Lower leg skin (tissue), 4 donors: ENCODE measurements around the gene METTL22. TPM values are rescaled to one million over a fixed set of nuclear protein-coding genes. Genes with fewer than 3 reads are reported as not detected.

Source experiments
- DNase-seq, 2 donors: peaks; one replicate each; pipeline ENCODE4 v3.0.0-alpha.2; 2019; ENCODE audit warnings: low spot score in 2 of 2
- H3K4me3 ChIP-seq: fragments of 200-600 bp; sonication (generic); 2 replicates; pipeline ENCODE4 v1.5.1; 2017; ENCODE audit warnings: mild to moderate bottlenecking, low read depth; ENCODE audit not compliant: poor library complexity, severe bottlenecking
- CTCF ChIP-seq, 3 donors: fragments of 450-650 bp; IDR thresholded peaks; one replicate each; pipeline ENCODE4 v1.5.1; 2016; ENCODE audit warnings: antibody characterized with exemption in 3 of 3, mild to moderate bottlenecking in 3 of 3, moderate library complexity in 2 of 3
- POLR2A ChIP-seq, 2 donors: fragments of 450-650 bp; IDR thresholded peaks; one replicate each; pipeline ENCODE4 v1.6.1; 2016 to 2017; ENCODE audit warnings: antibody characterized with exemption in 2 of 2, mild to moderate bottlenecking in 1 of 2, moderate library complexity in 1 of 2
- WGBS, 2 donors: methylation state at CpG; one replicate each; pipeline ENCODE4 v1.1.5; 2018; 5-methylcytosine and 5-hydroxymethylcytosine counted together
- intact Hi-C: fragments of 100-400 bp; cut with DNase I; formaldehyde crosslinking; loops from one replicate; pipeline ENCODE4 v1.15.0; 2023; ENCODE audit warnings: low total_unique reads
- total RNA-seq, 4 donors: library from RNA; depleted of rRNA; stranded (reverse); fragments of >200 nt; gene quantifications; one replicate each; pipeline ENCODE4 v1.1.0, GENCODE V29; 2016

METTL22 gene
- total RNA-seq, 4 donors from 2014 or later = 12.9 to 49.0 (median 21.1) TPM

GRCh38 chr16:8634991-8635736, 13.7 kb downstream of the METTL22 start:
- intact Hi-C loops = no loop called here
- no peak for DNase-seq
- H3K4me3 ChIP-seq = no peak overlapping the region
- TF ChIP-seq POLR2A (IDR thresholded peaks at IDR 0.05) (no peak), CTCF (IDR thresholded peaks at IDR 0.05) (no peak)
- 82 to 83% methylated on average over 18 of the region's 18 CpGs for WGBS, 2 donors

DNA sequence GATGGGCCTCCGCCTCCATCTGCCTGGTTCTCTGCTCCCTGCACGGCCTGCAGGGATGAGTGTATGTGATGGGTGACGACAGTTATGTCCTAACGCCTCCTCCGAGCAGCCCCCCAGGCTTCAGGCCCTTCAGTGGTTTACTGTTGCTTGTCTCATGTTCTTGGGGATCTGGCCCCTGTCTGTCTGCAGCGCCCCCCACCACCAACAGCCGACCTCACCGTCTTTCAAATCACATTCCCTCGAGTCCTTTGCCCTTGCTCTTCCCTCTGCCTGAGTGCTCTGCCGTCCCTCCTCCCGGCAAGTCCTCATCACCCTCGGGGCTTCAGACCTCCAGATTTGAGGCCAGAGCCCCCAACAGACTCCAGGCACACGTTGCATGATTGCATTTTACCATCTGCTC, 18.2 kb downstream of the METTL22 start:
- intact Hi-C loops = loop anchor here (10.0 kb wide), 1 partner anchor 75 kb away; no protein-coding TSS in a partner anchor
- H3K4me3 ChIP-seq = no peak overlapping the region
- DNase-seq = no peak
- TF ChIP-seq POLR2A (IDR thresholded peaks at IDR 0.05) (no peak), CTCF (IDR thresholded peaks at IDR 0.05) (no peak)
- 88 to 96% methylated on average over 11 of the region's 13 CpGs for WGBS, 2 donors

GRCh38 chr16:8641671-8642070, 20.2 kb downstream of the METTL22 start:
- intact Hi-C loops = loop anchor here (10.0 kb wide), 1 partner anchor 77 kb away; no protein-coding TSS in a partner anchor
- no peak overlapping the region for H3K4me3 ChIP-seq
- WGBS, 2 donors = 57 to 66% methylated on average over 9 of the region's 9 CpGs
- no peak for TF ChIP-seq CTCF (IDR thresholded peaks at IDR 0.05)
- no peak for DNase-seq

GRCh38 chr16:8642146-8642545, 20.6 kb downstream of the METTL22 start:
- TF ChIP-seq CTCF (IDR thresholded peaks at IDR 0.05) (no peak), POLR2A (IDR thresholded peaks at IDR 0.05) (no peak)
- WGBS, 2 donors = 86 to 89% methylated on average over 16 of the region's 16 CpGs
- intact Hi-C loops = loop anchor here (10.0 kb wide), 1 partner anchor 77 kb away; no protein-coding TSS in a partner anchor
- DNase-seq = no peak
- no peak overlapping the region for H3K4me3 ChIP-seq

DNA sequence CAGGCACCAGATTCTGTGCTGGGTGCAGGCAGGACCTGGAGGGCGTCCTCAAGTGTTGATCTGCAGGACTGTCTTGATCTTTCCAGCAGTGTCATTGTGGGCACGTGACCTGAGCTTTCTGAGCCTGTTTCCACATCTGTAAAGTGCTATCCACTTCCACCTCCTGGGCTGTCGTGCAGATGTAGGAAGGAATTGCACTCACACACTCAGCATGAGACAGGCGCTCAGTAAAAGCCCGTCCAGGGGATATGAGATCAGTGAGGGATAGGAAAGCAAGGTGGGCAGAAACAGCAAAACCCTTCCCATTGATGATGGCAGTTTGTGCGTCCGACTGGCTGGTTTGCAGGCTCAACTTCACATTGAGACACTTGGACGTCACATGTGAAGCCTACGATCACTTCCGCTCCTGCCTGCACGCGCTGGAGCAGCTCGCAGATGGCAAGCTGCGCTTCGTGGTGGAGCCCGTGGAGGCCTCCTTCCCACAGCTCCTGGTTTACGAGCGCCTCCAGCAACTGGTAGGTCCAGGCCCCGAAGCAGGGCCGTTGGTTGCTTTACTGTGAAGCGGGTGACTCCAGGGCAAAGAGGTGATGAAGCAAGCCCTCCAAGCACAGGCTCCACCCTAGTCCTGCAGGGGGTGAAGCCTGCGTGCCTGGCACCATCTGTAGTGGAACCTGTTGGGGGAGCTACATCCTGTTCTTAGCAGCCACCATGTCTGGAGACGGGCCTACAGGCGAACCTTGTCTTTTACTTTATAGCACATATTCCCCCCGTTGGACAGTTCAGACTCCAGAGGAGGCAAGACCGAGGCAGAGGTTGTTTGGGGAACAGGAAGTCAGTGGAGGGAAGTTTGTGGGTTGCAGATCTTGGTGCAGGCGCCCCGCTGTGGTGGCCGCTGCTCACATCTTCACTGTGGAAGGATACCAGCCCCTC, 23.0 kb downstream of the METTL22 start:
- 67 to 75% methylated on average over 29 of the region's 29 CpGs for WGBS, 2 donors
- TF ChIP-seq POLR2A (IDR thresholded peaks at IDR 0.05) (no peak), CTCF (IDR thresholded peaks at IDR 0.05) (no peak)
- DNase-seq = no peak
- intact Hi-C loops = loop anchor here (10.0 kb wide), 1 partner anchor 80 kb away; no protein-coding TSS in a partner anchor
- no peak overlapping the region for H3K4me3 ChIP-seq
